K562 (cell line): Measurements from ENCODE around the gene NTM. TPM values are rescaled to one million over a fixed set of nuclear protein-coding genes. Genes with fewer than 3 reads are reported as not detected.

Experiments used
- AFF1 ChIP-seq, 2 experiments: fragments of 450-650 bp; IDR thresholded peaks; 2 replicates each; pipeline ENCODE4 v1.6.1; 2018; ENCODE audit warnings: mild to moderate bottlenecking in 2 of 2, low read depth in 1 of 2; ENCODE audit not compliant: partially characterized antibody in 2 of 2
- CSDE1 ChIP-seq, 2 experiments: fragments of 450-650 bp; IDR thresholded peaks; 2 replicates each; pipeline ENCODE4 v1.6.1; 2016; ENCODE audit warnings: mild to moderate bottlenecking in 1 of 2
- E2F4 ChIP-seq: sonication (generic); formaldehyde crosslinking; IDR thresholded peaks from 2 replicates; pipeline ENCODE4 v1.8.0; 2022; ENCODE audit warnings: mild to moderate bottlenecking, low read depth, missing genetic modification reagents
- KLF6 ChIP-seq: fragments of 250-450 bp; sonication (Bioruptor Pico); IDR thresholded peaks from 2 replicates; pipeline ENCODE4 v1.4.0; 2020; ENCODE audit warnings: mild to moderate bottlenecking, moderate library complexity, borderline replicate concordance
- RAD51 ChIP-seq: fragments of 450-650 bp; IDR thresholded peaks from 2 replicates; pipeline ENCODE4 v1.7.1; 2016; ENCODE audit warnings: low read depth, mild to moderate bottlenecking, borderline replicate concordance
- SAP30 ChIP-seq: fragments of 200-600 bp; sonication (generic); IDR thresholded peaks from 2 replicates; pipeline ENCODE4 v1.6.1; 2012; ENCODE audit warnings: borderline replicate concordance, low read depth, mild to moderate bottlenecking, moderate library complexity, low read length, control low read depth, inconsistent platforms; ENCODE audit not compliant: insufficient read depth, poor library complexity, severe bottlenecking
- SNIP1 ChIP-seq: fragments of 450-650 bp; IDR thresholded peaks from 2 replicates; pipeline ENCODE4 v1.7.1; 2017; ENCODE audit warnings: low read depth, mild to moderate bottlenecking
- TSHZ1 ChIP-seq: fragments of 250-450 bp; sonication (Bioruptor Pico); IDR thresholded peaks from 2 replicates; pipeline ENCODE4 v1.4.0; 2020; ENCODE audit warnings: mild to moderate bottlenecking, moderate library complexity
- polyA plus RNA-seq, 8 experiments: library from polyadenylated mRNA; depleted of rRNA in 4 of 8; stranded (reverse) in 5 of 8; unstranded in 3 of 8; fragments of >200 nt; fragmentation: Nextera tagmentation in 2 of 8; fragmentation: Illumina TruSeq in 1 of 8; extraction: Ambion mirVana in 2 of 8; extraction: Trizol in 1 of 8; gene quantifications; 2 replicates each; pipeline versions ENCODE4 v1.2.1 to v1.2.3, GENCODE V29; 2011 to 2014; ENCODE audit warnings: inconsistent platforms in 1 of 8, missing spikeins in 1 of 8
- total RNA-seq, 7 experiments: library from RNA; depleted of rRNA in 6 of 7; stranded (reverse); fragments of >200 nt in 6 of 7; fragmentation: Illumina TruSeq in 2 of 7; extraction: Trizol in 2 of 7; gene quantifications; 2 replicates each; pipeline versions ENCODE4 v1.2.1 to v1.2.3, GENCODE V29; 2011 to 2021; ENCODE audit warnings: low replicate concordance in 1 of 7
- TF ChIP-seq, protein P1 (sequence below): fragments of 450-650 bp; IDR thresholded peaks from 2 replicates; pipeline ENCODE4 v1.6.1; 2016; ENCODE audit warnings: antibody characterized with exemption
- TF ChIP-seq, protein P2 (sequence below): fragments of 250-450 bp; sonication (Bioruptor Pico); IDR thresholded peaks from 2 replicates; pipeline ENCODE4 v1.4.0; 2020; ENCODE audit warnings: borderline replicate concordance
- TF ChIP-seq, protein P3 (sequence below): sonication (generic); formaldehyde crosslinking; IDR thresholded peaks from 2 replicates; pipeline ENCODE4 v1.8.0; 2022; ENCODE audit warnings: missing genetic modification reagents, mild to moderate bottlenecking, borderline replicate concordance

Gene NTM
- total and polyA plus RNA-seq, 9 of the 15 experiments (the other 6 are each of a cell fraction or from before 2014, with no cell fraction given): not detected

GRCh38 chr11:132347156-132348090 lies 977.0 kb downstream of the NTM start (continued):
- no peak for TF ChIP-seq KLF6 (CRISPR knock-in tag)
- no peak for TF ChIP-seq E2F4 (CRISPR knock-in tag)
- TF ChIP-seq AFF1 (IDR thresholded peaks at IDR 0.05; ENCODE audit: low read depth in 1 of 2, partially characterized antibody in 2 of 2): no peak
- TF ChIP-seq TSHZ1 (CRISPR knock-in tag): no peak
- TF ChIP-seq, protein P1, sequence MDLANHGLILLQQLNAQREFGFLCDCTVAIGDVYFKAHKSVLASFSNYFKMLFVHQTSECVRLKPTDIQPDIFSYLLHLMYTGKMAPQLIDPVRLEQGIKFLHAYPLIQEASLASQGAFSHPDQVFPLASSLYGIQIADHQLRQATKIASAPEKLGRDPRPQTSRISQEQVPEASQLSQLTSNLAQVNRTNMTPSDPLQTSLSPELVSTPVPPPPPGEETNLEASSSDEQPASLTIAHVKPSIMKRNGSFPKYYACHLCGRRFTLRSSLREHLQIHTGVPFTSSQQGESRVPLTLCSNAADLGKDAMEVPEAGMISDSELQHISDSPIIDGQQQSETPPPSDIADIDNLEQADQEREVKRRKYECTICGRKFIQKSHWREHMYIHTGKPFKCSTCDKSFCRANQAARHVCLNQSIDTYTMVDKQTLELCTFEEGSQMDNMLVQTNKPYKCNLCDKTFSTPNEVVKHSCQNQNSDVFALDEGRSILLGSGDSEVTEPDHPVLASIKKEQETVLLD: no peak
- TF ChIP-seq, protein P2, sequence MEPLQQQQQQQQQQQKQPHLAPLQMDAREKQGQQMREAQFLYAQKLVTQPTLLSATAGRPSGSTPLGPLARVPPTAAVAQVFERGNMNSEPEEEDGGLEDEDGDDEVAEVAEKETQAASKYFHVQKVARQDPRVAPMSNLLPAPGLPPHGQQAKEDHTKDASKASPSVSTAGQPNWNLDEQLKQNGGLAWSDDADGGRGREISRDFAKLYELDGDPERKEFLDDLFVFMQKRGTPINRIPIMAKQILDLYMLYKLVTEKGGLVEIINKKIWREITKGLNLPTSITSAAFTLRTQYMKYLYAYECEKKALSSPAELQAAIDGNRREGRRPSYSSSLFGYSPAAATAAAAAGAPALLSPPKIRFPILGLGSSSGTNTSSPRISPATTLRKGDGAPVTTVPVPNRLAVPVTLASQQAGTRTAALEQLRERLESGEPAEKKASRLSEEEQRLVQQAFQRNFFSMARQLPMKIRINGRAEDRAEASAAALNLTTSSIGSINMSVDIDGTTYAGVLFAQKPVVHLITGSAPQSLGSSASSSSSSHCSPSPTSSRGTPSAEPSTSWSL: no peak
- TF ChIP-seq CSDE1 (IDR thresholded peaks at IDR 0.05): no peak
- TF ChIP-seq RAD51: no peak
- TF ChIP-seq, protein P3, sequence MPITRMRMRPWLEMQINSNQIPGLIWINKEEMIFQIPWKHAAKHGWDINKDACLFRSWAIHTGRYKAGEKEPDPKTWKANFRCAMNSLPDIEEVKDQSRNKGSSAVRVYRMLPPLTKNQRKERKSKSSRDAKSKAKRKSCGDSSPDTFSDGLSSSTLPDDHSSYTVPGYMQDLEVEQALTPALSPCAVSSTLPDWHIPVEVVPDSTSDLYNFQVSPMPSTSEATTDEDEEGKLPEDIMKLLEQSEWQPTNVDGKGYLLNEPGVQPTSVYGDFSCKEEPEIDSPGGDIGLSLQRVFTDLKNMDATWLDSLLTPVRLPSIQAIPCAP: no peak
- TF ChIP-seq SNIP1: no peak
- no peak for TF ChIP-seq SAP30
